OCI-M2 (cell line): ENCODE measurements around the gene UBE2G1.
"Not testable (repeated sequence)": the region's sequence is repeated elsewhere in the genome, so short reads cannot be mapped to it uniquely, and the experiment has no call there.

Experiments
- DNase-seq: peaks from one replicate; lab custom pipeline; 2025; ENCODE audit not compliant: unreplicated experiment; lab: John Stamatoyannopoulos, UW

The UBE2G1 gene

GRCh38 chr17:4375796-4376440 is 9.4 kb upstream of the UBE2G1 start:
- not testable (repeated sequence) for DNase-seq

- DNase-seq = no peak
Measured at GRCh38 chr17:4375039-4375748, 8.7 kb upstream of the UBE2G1 start.

GRCh38 chr17:4369557-4370230 is 3.2 kb upstream of the UBE2G1 start:
- no peak for DNase-seq

GRCh38 chr17:4368341-4368740 is 1.9 kb upstream of the UBE2G1 start:
- no peak for DNase-seq

- not testable (repeated sequence) for DNase-seq
Measured at GRCh38 chr17:4367177-4367576, 702 bp upstream of the UBE2G1 start.

GRCh38 chr17:4365628-4366326 is 698 bp downstream of the UBE2G1 start:
- no peak for DNase-seq

GRCh38 chr17:4365103-4365627 is 1.3 kb downstream of the UBE2G1 start:
- DNase-seq = no peak

GRCh38 chr17:4364622-4365041 is 1.8 kb downstream of the UBE2G1 start:
- no peak for DNase-seq

GRCh38 chr17:4362141-4362540 is 4.3 kb downstream of the UBE2G1 start:
- DNase-seq = no peak

GRCh38 chr17:4358154-4358553 is 8.3 kb downstream of the UBE2G1 start:
- no peak for DNase-seq

GRCh38 chr17:4357671-4358070 is 8.8 kb downstream of the UBE2G1 start:
- no peak for DNase-seq

- DNase-seq = no peak
Measured at GRCh38 chr17:4357030-4357628, 9.3 kb downstream of the UBE2G1 start.

- DNase-seq = no peak
Measured at GRCh38 chr17:4354862-4355514, 11.5 kb downstream of the UBE2G1 start.

- DNase-seq = no peak
Measured at GRCh38 chr17:4354206-4354605, 12.3 kb downstream of the UBE2G1 start.

- DNase-seq = not testable (repeated sequence)
Measured at GRCh38 chr17:4350214-4350613, 16.3 kb downstream of the UBE2G1 start.

- DNase-seq = no peak
Measured at GRCh38 chr17:4345581-4346252, 20.8 kb downstream of the UBE2G1 start.

GRCh38 chr17:4344926-4345325 is 21.5 kb downstream of the UBE2G1 start:
- no peak for DNase-seq

- DNase-seq = no peak
Measured at GRCh38 chr17:4342535-4342934, 23.9 kb downstream of the UBE2G1 start.

- no peak for DNase-seq
Measured at GRCh38 chr17:4341616-4341977, 24.9 kb downstream of the UBE2G1 start.
